ENCODE measurements around the gene DBT.
"Not testable (repeated sequence)": the region's sequence is repeated elsewhere in the genome, so short reads cannot be mapped to it uniquely, and the experiment has no call there.

The DBT gene

DNA sequence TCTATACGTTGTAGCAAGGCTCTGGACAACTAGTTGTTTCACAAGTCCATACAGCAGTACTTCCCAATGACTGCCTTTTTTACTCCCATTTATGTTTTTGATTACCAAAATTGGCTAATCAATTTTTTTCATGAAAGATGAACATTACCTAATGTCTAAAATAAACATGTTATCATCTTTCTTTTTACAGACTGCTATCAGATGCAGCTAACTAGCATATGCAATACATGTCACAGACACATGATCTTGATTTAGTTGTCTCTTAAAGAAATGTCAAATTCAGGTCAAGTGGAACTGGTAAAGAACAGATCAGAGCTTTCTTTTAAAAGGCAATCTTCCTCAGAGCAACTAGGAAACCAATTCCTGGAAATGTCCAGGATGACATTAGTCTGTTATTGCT lies 630 bp upstream of the DBT start:
- DNase-seq: no peak

DNA sequence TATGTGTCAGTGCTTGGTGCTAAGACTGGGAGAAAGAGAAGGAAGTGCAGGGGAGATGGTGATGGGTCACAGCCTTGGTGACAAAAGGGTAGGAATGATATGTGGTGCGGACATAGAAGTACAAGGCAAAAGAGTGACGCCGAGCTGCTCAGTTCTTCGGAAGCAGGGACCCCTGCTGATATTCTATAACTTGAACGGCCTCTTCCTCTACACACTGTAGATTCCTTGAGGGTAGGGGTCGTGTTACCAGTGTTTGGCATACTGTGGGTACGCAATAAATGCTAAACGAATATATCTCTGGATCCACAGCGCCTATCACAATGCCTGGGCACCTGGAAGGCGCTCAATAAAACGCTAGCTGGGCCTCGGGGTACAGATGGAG lies 488 bp downstream of the DBT start:
- no peak for DNase-seq

DNA sequence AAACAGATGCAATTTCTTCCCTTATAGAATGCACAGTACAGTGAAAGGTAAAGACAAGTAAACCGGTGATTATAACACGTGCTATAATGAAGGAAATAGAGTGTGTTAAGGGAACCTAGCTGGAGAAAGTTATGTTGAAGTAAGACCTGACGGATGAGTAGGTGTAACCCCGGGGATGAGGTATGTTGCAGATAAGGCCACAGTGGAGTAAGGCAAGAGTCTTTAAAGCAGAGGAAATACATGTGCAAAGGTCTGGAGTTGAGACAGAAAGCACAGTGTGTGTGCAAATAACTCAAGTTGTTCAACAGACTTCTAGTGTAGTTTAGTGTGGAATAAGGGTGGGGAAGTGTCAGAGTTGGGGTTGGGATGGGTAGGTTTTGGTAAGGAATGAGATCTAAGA lies 2.9 kb downstream of the DBT start:
- DNase-seq: no peak

DNA sequence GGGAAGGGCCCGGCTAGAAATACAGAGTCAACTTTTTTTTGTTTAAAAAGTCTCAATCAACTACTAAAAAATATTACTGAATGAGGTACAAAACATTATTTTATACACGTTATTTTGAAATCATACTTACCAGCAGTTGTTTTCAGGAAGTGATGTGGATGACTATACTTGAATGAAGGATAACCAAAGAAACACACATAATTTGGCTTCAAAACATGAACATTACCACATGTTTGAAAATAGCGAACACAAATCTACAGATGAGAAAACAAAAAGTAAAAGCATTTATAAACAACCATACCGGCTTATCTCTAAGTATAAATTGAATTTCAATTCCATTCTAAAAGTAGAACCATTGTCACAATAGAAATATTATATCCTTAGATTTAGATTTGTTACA lies 9.0 kb downstream of the DBT start:
- DNase-seq: no peak

DNA sequence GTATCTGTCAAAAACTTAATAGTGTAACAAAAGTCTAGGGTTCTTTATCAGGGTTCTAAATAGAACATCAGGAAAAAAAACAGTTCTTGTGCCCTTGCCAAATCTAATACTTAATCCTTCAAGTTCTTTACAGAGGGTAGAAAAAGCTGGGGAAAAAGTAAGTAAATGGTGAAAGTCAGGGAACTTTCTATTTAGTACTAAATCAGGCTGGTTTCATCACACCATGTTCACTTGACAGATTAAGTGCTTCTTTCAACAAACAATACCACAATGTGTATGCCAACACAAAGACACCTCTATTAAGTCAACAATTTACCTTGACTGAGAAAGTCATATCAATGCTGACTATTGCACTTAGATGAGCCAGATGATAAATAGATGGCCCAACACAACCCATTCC lies 9.7 kb downstream of the DBT start:
- no peak for DNase-seq

DNA sequence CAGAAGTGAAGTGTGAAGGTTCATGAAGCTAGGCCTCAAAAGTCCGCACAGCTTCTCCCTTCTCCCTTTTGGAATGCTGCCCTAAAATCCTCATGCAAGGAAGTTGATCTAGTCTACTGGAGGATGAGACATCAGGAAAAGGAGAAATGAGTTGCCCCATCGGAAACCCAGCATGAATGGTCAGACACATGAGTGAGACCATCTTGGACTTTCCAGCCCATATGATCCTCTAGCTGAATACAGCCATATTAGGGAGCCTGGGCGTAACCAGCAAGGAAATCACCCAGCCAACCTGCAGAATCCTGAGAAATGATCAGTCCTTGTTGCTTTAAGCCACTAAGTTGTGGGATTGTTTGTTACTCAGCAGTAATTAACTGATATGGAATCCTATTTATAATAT lies 12.5 kb downstream of the DBT start:
- DNase-seq: no peak

DNA sequence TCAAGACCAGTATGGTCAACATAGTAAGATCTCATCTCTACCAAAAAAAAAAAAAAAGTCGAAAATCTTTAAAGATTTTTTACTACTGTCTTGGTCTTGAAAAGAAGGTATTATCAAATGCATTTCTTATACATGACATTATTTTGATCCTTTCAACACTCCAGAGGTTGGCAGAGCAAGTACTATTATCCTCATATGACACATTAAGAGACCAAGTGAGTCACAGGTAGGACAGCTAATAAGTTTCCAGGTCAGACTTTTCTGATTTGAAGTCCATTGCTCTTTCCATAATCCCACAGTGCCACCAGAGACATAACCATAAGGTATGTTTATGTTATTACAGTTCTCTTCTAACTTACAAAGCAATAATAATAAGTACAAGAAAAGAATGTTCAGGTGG lies 15.2 kb downstream of the DBT start:
- DNase-seq: no peak

DNA sequence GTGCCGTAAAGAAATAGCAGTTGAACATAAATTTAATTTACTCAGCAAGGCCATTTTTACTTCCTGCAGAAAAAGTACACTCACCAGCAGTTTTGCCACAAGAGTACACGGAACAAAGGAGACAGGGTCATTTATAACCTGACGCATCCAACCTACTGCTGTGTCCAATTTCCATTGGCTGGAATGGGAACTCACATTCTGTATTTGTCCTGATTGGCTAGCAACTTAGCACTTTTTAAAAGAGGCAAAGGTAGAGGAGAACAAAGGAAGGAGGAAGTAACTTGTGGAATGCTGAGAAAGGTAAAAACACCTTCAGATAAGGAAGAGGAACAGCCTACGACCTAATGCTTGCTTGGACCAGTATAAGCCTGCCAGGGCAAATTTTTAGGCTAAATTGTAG lies 16.1 kb downstream of the DBT start:
- not testable (repeated sequence) for DNase-seq

DNA sequence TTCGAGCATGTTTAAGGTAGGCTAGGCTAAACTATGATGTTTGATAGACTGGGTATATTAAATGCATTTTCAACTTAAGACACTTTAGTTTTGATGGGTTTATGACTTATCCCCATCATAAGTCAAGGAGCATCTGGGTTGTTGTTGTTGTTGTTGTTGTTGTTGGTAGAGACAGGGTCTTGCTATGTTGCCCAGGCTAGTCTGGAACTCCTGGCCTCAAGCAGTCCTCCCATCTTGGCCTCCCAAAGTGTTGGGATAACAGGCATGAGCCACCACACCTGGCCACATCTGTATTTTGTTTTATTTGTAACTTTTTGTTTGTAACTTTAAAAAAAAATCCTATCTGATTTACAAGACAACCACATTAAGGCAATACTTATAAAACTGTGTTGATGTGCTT lies 17.5 kb downstream of the DBT start:
- no peak for DNase-seq

DNA sequence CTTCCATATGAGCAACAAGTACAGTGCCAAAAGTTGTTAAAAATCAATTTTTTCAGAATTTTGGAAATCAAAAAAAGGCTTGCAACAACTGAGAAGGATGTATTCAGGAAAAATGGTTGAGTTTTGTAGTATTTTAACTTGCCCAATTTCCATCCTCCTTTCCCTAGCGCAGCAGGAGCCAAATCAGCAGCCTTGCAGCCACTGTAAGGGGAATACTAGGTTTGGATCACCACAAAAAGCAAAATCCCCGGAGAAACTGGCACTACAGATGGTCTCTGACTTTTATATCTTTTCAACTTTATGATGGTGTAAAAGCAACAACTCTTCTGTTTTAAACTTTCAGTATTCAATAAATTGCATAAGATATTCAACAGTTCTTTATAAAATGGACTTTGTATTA lies 17.9 kb downstream of the DBT start:
- DNase-seq: no peak

DNA sequence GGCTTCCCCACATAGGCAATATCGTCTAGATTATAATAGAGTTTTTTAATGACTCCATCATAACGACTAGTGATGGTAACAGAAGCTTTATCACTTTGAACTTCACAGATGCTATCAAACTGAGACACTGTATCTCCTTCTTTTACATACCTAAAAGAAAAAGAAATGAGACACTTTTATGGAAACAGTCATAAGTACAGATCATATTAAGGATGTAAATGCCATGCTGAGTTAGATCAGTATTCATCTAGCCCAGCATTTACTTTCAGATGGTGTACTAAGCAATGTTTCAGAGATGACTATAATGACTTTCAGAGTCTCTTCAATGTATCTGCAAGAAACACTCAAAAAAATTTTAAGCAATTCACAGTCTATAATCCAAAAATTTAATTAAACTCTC lies 18.9 kb downstream of the DBT start:
- no peak for DNase-seq

DNA sequence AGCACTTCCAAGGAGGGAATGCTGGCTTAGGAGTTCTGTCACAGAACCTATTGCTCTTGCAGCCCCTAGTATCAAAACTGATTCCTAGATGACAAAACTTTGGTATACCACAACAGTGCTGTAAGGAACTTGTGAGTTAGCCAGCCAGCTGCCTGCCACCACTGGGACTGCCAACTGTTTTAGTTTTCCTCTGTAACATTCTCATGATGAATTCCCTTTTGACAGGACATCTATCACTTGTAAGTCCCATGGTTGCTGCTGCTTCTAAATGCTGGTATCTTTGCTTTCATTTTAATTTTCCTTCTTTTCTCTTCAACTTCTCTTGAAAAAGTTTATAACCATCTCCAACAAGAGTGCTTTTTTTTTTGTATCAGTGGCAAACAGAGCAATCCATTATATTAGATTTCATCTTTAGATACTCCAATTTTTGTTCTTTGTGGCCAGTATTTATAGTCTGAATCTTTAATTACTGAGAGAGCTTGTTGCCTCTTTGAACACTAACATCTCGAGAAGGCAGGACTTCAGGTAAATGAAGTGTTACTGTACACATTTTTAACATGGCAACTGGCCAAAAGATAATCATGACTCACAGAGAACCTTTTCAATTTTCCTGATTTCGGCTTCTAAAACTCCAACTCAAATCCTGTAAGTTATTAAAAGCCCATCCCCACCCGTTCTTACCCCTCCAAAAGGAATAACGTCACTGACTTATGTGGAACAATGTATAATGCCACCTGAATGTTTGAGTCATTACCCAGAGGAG lies 19.8 kb downstream of the DBT start:
- no peak for DNase-seq

DNA sequence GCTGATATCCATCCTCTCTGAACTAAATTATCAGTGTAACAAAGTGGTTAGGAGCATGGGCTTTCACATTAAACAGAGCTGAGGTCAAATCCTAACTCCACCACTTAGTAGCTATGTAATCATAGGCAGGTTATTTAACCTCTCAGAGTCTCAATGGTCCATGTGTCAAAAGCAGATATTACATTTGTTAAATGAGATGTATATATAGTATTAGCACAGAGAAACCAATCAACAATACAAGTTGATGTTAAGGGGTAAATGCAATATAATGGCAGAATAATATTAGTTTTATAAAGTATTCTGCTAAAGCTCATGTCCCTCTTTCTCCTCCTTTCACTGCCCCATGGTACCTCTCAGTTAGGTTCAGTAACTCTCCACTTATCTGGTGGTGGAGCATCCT lies 27.2 kb downstream of the DBT start:
- DNase-seq: no peak

DNA sequence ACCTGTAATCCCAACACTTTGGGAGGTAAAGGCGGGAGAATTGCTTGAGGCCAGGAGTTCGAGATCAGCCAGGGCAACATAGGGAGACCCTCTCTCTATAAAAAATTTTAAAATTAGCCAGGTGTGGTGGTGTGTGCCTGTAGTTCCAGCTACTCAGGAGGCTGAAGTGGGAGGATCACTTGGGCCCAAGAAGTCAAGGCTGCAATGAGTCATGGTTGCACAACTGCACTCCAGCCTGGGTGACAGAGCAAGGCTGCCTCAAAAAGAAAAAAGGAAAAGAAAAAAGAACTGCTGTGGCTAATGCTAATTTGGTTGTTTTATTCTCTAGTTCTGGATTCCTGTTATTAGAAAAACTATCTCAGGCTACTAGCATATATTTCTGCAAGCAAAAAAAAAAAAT lies 29.8 kb downstream of the DBT start:
- DNase-seq: no peak

DNA sequence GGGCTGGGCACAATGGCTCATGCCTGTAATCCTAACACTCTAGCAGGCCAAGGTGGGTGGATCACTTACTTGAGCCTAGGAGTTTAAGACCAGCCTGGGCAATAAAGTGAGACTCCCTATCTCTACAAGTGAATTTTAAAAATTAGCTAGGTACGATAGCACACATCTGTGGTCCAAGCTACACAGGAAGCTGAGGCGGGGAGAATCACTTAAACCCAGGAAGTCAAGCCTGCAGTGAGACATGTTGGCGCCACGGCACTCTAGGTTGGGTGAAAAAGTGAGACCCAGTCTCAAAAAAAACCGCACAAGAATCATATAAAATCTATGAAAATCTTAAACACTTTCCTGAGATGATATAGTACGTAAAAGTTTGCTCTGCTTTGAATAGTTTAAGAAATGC lies 30.2 kb downstream of the DBT start:
- peak; percentile 6 for DNase-seq

DNA sequence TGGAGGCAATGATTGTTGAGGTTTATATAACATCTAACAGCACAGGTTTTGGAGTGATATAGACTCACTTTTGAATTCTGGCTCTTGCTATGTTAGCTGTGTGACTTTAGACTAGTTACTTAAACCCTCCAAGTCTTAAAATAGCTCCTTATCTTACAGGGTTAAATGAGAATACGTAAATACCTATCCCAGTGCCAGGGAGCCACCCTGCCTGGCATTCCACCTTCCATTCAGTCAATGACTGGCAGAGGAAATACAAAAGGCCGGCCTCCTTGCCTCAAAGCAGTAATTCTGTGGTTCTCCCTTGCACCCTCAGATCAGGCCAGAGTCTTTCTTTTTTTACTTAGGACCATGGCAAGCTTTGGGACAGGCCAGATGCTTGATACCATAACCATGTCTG lies 31.8 kb downstream of the DBT start:
- DNase-seq: no peak

DNA sequence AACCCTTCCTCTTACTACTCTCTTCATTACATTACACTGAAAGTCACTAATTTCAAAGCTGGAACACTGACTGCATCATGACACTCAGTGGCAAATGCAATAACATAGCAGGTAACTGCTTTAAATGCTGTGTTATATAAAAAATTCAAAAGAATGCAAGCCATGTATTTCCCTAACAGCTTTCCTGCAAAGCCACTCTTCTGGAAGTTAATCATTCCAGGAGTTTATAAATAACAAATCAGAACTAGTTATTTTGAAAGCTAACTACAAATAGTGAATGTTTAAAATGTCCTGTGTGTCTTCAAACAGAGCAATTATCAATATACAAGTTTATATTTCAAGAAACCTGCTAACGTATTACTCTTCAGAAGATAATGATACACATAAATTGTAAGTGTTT lies 34.5 kb downstream of the DBT start:
- DNase-seq: no peak

DNA sequence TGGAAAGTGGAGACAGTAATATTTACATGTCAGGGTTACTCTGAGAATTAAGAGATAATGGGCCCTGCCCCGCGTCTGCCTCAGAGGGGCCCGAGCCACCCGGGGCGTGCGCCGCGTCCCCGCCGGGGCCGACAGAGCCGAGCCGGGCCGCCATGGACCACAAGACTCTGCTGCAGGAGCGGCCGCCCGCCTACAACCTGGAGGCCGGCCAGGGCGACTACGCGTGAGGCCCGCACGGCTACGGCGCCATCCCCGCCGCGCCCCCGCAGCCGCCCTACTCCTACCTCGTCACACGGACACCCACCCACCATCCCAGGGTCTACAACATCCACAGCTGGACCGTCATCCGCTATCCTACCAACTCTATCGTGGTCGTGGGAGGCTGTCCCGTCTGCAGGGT lies 36.5 kb downstream of the DBT start:
- DNase-seq: no peak

DNA sequence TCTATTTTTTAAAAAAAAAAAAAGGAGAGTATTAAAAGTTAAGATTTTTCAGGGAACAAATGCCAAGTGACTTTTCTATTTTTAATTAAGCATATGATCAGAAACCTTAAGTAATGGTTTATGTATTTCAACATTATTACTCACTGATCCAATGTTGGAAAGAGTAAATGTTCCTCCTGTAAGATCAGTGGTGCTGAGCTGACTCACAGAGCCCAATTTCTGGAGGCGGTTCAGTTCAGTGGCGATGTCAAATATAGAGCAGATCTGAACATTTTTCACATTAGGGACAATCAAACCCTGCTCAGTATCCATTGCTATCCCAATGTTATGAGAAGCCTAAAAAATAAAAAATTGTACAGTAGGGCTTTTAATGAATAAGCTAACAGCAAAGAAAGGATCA lies 43.3 kb downstream of the DBT start:
- DNase-seq: no peak

DNA sequence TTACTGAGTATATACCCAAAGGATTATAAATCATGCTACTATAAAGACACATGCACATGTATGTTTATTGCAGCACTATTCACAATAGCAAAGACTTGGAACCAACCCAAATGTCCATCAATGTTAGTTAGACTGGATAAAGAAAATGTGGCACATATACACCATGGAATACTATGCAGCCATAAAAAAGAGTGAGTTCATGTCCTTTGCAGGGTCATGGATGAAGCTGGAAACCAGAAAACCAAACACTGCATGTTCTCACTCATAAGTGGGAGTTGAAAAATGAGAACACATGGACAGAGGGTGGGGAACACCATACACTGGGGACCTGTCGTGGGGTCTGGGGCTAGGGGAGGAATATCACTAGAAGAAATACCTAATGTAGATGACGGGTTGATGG lies 44.0 kb downstream of the DBT start:
- not testable (repeated sequence) for DNase-seq

DNA sequence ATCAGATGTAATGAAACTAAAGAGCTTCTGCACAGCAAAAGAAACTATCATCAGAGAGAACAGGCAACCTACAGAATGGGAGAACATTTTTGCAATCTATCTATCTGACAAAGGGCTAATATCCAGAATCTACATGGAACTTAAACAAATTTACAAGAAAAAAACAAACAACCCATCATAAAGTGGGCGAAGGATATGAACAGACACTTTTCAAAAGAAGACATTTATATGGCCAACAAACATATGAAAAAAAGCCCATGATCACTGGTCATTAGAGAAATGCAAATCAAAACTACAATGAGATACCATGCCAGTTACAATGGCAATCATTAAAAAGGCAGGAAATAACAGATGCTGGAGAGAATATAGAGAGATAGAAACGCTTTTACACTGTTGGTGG lies 44.5 kb downstream of the DBT start:
- DNase-seq: not testable (repeated sequence)

DNA sequence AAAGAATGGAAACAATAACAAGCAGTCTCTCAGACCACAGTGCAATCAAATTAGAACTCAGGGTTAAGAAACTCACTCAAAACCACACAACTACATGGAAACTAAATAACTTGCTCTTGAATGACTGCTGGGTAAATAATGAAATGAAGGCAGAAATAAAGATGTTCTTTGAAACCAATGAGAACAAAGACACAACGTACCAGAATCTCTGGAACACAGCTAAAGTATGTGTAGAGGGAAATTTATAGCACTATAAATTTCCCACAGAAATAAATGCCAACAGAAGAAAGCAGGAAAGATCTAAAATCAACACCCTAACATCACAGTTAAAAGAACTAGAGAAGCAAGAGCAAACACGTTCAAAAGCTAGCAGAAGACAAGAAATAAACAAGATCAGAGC lies 46.9 kb downstream of the DBT start:
- not testable (repeated sequence) for DNase-seq

DNA sequence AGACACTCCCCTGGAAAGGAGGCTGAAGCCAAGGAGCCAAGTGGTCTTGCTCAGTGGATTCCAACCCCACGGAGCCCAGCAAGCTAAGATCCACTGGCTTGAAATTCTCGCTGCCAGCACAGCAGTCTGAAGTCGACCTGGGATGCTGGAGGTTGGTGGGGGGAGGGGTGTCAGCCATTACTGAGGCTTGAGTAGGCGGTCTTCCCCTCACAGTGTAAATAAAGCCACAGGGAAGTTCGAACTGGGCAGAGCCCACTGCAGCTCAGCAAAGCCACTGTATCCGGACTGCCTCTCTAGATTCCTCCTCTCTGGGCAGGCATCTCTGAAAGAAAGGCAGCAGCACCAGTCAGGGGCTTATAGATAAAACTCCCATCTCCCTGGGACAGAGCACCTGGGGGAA lies 49.6 kb downstream of the DBT start:
- not testable (repeated sequence) for DNase-seq

DNA sequence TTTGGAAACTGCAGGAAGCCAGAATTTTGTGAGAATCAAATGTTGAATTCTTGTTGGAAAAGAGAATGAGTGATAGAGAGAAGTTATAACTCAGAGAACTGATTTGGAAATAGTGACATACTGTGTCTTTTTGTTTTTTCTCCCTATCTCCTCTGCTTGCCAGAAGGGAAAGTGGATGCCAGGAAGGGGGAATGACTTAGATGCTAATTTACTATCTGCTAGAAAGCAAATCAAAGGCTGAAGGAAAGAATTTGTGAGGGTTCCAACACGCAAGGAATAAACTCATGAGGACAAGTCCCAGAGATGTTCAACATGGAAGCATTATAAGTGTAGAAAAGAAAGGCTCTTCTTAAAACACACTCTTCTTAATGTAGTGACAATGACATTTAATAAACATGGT lies 51.0 kb downstream of the DBT start:
- no peak for DNase-seq

DNA sequence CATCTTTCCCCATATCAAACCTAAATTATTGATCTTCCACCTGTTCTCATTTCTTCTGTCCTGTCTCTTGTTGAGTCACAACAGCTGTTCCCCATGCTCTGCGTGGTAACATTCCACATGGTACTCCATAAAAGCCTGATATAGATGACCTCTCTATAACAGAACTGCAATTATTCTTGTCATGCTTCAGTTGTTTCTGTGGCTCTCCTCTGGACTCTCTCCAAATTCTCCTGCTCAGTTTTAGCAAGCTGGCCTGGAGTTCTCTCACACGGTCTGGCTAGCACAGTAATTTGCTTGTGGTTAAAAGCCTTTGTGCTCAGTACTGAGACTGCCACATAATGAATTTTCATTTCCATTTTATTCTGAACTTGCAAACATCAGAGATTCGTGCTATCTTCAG lies 61.0 kb downstream of the DBT start:
- DNase-seq: no peak

DNA sequence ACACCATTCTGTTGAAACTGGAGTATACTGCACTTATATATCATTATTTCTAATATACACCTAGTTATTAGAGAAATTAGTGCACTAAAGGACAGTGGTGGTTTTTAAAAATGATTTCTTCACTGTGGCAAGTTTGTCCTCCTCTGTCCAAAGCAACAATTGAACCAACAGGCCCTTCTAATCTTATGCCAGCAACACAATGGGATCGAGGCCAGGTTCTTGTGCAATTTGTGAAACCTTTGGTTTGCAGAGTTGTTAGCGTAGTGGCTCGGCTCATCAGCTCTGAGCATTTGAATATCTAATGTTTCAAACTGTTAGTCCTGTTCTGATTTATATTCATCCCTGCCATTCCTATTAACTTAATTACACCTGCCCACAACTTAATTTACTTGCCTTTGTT lies 61.7 kb downstream of the DBT start:
- no peak for DNase-seq
